SIG-M5 (cell line): ENCODE measurements around the gene CACNA2D1.

Experiments
- DNase-seq: peaks from one replicate; lab custom pipeline; 2025; lab: John Stamatoyannopoulos, UW

CACNA2D1 gene

GRCh38 chr7:82226191-82226590 lies 217.4 kb downstream of the CACNA2D1 start:
- no peak for DNase-seq

DNA sequence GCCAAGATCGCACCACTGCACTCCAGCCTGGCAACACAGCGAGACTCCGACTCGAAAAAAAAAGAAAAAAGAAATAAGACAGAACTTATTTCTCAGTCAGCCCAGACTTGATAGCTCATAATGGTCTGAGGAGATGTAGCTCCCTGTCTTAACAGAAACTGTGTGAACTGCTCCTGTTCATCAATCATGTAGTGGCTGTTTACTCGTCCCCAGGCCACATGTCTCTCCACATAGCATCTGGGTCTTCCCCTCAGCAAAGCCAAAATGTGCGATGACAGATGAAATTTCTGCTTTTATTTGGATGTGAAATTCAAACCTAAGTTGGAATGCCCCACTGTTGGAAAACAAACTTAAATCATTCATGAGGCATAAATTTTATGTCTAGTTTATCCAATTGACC lies 219.0 kb downstream of the CACNA2D1 start:
- DNase-seq: no peak

- DNase-seq: no peak
Measured at GRCh38 chr7:82223580-82223979, 220.0 kb downstream of the CACNA2D1 start.

GRCh38 chr7:82221152-82221674 lies 222.4 kb downstream of the CACNA2D1 start:
- DNase-seq: no peak

DNA sequence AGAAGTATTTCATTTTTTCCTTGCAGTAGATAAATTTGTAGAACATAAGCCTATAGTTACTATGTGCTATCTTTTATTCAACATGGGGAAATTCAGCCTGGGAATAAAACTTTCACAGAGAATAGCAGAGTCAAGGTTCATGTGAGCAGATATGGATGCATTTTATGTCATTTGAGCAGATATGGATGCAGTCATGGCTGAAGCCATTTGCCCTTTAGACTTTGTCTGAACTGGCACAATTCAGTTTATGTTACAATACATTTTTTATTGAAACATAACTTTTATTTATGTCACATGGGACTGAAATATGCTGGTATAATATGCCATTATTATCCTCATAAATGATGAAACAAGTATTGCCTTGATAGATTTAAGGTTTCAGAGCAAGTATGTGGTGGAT lies 231.1 kb downstream of the CACNA2D1 start:
- DNase-seq: no peak

GRCh38 chr7:82211333-82211732 lies 232.2 kb downstream of the CACNA2D1 start:
- no peak for DNase-seq

- DNase-seq: no peak
Measured at GRCh38 chr7:82210416-82211184, 233.0 kb downstream of the CACNA2D1 start.

DNA sequence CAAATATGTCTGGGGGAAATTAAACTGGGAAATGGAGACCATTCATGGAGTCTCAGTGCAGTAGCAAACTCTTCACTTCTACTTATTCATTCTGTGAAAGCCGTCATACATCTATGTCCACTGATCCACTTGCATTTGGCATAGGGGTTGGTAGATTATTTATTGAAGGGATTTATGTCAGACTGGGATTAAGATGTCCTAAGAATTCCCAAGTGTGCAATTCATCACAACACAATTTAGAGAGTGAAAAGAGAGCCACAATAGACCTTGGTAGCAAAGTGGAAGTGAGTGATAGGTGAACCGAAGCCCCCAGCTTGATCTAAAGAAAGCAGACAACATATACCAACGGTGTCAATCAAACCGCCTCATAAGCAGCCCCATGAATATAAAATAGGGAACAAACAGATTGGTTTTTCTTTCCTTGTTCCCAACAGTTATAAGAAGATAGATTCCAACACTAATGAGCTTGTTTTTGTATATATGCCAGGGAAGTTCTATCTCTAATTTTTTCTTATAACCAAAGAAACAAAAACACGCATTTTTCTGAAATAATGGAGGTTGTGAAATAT lies 234.3 kb downstream of the CACNA2D1 start:
- no peak for DNase-seq

DNA sequence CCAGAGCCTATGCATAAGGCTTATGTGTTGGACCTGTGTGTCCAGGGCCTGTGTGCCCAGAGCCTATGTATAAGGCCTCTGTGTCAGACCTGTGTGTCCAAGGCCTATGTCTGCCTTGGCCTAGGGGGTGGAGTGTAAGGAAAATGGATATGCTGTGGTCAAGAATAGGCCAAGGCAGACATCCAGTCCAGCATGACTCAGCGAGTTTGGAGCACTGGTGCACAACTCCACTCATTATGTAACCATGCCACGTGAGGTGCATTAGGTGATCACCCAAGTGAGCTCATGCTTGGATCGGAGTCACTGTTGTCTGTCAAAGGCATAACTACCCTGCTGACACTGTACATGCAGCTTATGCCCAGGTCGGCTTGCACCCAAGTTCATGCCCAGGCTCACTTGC lies 238.9 kb downstream of the CACNA2D1 start:
- DNase-seq: no peak

GRCh38 chr7:82202965-82203364 lies 240.6 kb downstream of the CACNA2D1 start:
- DNase-seq: no peak

GRCh38 chr7:82202107-82202506 lies 241.5 kb downstream of the CACNA2D1 start:
- DNase-seq: no peak

- DNase-seq: no peak
Measured at GRCh38 chr7:82200601-82201000, 243.0 kb downstream of the CACNA2D1 start.

- DNase-seq: no peak
Measured at GRCh38 chr7:82194016-82194643, 249.4 kb downstream of the CACNA2D1 start.

GRCh38 chr7:82188636-82189035 lies 254.9 kb downstream of the CACNA2D1 start:
- DNase-seq: no peak

DNA sequence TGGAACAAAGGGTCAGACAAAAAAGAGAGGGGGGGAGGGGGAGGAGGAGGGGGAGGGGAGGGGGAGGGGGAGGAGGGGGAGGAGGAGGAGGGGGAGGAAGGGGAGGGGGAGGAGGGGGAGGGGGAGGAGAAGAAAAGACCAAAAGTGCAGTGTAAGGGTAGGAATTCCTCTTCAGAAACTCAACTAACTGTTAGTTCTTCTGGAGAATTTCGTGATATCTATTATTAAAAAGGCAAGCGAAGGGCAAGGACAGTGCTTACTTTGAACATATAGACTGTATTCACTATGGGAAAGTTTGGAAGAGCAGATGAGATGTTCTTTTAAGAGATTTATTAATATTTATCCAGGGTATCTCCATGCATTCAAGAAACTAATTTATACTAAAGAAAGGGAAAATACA lies 258.1 kb downstream of the CACNA2D1 start:
- no peak for DNase-seq

DNA sequence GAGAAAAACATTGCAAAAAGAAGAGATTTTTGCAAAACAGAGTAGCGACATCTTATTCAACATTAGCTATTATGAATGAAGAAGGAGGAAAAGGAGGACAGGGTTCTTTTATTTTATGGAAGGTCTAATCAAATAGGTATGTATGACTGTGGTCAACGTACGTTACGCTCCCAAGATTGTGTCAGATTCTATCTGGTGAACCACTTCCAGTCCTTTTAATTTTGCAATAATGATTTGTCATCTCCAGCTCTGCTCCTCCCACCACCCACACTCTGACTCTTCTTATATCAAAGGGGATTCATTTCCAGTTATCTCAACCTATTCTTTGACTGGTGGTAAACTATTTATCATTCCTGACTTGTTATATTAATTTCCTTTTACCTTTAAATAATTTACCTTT lies 259.9 kb downstream of the CACNA2D1 start:
- no peak for DNase-seq

GRCh38 chr7:82179311-82179710 lies 264.3 kb downstream of the CACNA2D1 start:
- no peak for DNase-seq

GRCh38 chr7:82175319-82175718 lies 268.3 kb downstream of the CACNA2D1 start:
- no peak for DNase-seq

GRCh38 chr7:82173400-82174021 lies 270.1 kb downstream of the CACNA2D1 start:
- DNase-seq: no peak

- no peak for DNase-seq
Measured at GRCh38 chr7:82172881-82173280, 270.7 kb downstream of the CACNA2D1 start.

GRCh38 chr7:82172017-82172416 lies 271.6 kb downstream of the CACNA2D1 start:
- no peak for DNase-seq

DNA sequence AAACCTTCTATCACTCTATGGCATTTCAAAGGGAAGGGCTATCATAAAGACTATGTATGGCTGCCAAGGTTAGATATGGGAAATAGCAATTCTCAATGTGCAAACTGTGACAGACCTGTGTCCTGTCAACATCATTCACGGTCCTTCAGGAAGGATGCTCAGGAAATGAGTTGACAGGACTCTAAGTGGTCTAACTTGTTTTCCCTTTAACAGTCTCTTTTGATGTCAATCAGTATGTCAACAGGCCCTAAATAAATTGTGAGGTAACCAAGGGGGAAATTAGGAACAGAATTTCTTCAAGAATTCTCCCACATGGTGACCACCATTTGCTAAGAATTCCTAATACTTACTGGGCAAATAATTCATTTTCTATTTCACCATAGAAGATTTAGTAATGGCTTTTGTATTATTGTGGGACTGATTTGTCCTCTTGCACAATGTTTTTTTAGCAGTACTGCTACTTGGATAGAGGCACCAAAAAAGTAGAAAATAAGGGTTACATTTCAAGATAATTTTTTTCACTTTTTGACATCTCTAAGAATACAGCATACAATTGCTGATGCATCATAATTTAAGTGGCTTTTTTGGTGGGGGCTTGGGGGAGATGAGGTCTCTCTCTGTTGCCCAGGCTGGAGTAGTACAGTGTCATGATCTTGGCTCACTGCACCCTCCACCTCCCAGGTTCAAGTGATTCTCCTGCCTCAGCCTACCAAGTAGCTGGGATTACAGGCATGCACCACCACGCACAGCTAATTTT lies 275.8 kb downstream of the CACNA2D1 start:
- DNase-seq: no peak
